Brain microvascular endothelial cell (primary cell): ENCODE data around the gene CMTM5.

Experiments used
- DNase-seq: peaks from one replicate; pipeline ENCODE4 v3.0.0-alpha.2; 2020
- H3K27ac ChIP-seq: fragments of 250-450 bp; sonication (Bioruptor Pico); 2 replicates; pipeline ENCODE4 v1.5.1; 2020; ENCODE audit warnings: mild to moderate bottlenecking, moderate library complexity
- H3K27me3 ChIP-seq: fragments of 250-450 bp; sonication (Bioruptor Pico); replicated peaks from 2 replicates; pipeline ENCODE4 v1.5.1; 2020; ENCODE audit warnings: mild to moderate bottlenecking
- H3K36me3 ChIP-seq: fragments of 250-450 bp; sonication (Bioruptor Pico); replicated peaks from 2 replicates; pipeline ENCODE4 v1.5.1; 2020; ENCODE audit warnings: mild to moderate bottlenecking
- H3K4me3 ChIP-seq: 2 replicates; pipeline ENCODE4 v1.5.1; 2011; ENCODE audit warnings: low read depth, mild to moderate bottlenecking, control low read depth, low read length, moderate library complexity
- in situ Hi-C: cut with HindIII; loops from 2 replicates; pipeline ENCODE4 v1.10.0; 2017; ENCODE audit warnings: low sequenced_read_pairs, low pct_ligation_motif_present
- TF ChIP-seq, protein P1 (sequence below): IDR thresholded peaks from 2 replicates; pipeline ENCODE4 v1.5.1; 2011; ENCODE audit warnings: low read depth, mild to moderate bottlenecking, moderate library complexity, low read length, control low read depth, inconsistent platforms; ENCODE audit errors: missing control alignments

The CMTM5 gene

DNA sequence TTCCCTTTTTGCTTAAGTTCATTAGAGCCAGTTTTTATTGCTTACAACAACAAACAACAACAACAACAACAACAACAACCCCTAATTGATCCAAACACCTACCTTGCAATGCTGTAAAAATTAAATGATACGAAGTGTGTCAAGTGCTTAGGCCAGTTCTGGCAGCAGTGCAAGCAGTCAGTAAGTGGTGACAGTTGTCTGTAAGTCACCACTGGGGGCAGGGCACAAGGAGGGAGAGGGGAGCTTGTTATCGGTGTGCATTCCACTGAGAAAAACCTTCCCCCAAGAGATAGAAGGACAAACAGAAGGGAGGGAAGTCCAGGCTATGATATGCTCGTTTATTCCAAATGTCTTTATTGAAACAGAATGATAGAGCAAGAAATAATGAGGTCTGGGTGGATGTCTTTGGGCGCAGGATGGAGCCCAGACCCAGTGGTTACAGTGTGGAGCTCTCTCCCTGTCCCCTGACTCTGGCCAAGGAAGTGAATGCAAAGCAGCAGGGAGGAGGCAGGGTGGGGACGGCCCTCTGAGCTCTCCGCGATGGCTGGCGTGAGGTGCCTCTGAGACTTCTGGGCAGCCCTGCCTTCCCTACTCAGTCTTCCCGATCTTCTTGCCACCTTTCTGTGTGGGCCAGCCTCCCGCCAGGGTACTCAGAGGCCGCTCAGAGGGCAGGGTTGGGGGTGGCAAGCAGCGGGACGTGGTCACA lies 30.7 kb upstream of the CMTM5 start:
- Histone ChIP-seq H3K27ac (no peak overlapping the region), H3K4me3 (no peak overlapping the region), H3K36me3 (no peaks in the 10 kb centered on the region), H3K27me3 (no peaks in the 10 kb centered on the region)
- no peak for DNase-seq
- in situ Hi-C loops = no loop called here
- TF ChIP-seq, protein P1, sequence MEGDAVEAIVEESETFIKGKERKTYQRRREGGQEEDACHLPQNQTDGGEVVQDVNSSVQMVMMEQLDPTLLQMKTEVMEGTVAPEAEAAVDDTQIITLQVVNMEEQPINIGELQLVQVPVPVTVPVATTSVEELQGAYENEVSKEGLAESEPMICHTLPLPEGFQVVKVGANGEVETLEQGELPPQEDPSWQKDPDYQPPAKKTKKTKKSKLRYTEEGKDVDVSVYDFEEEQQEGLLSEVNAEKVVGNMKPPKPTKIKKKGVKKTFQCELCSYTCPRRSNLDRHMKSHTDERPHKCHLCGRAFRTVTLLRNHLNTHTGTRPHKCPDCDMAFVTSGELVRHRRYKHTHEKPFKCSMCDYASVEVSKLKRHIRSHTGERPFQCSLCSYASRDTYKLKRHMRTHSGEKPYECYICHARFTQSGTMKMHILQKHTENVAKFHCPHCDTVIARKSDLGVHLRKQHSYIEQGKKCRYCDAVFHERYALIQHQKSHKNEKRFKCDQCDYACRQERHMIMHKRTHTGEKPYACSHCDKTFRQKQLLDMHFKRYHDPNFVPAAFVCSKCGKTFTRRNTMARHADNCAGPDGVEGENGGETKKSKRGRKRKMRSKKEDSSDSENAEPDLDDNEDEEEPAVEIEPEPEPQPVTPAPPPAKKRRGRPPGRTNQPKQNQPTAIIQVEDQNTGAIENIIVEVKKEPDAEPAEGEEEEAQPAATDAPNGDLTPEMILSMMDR = no peak

DNA sequence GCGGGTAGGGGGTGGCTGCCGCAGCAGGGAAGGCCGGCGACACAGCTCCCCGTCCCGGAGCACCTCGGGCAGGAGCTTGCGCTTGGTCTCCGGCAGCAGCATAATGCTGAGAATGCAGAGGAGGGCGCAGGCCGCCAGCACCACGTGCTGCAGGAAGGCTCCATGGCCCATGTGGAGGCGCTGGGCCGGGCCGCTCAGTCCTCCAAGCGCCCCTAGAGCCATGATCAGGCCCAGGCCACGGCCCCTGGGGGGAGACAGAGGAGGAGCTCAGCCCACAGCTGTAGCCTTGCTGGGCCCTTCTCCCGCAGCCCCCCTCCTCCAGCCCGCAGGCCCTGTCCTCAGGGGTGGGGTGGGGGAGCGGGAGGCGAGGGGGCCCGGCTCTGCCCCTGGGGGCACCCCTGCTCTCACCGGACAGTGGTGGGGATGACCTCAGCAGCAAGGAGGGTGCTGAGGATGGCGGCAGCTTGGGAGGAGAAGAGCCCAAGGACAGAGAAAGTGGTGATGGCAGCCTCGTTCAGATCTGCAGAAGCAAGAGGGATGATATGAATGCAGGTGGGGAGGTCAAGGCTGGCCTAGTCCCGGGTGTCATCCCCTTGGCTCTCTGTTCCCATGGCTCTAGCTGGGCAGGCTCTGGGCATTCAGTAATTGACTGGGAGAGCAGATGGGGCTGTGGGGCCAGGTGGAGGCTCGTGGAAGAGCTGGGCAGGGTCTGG lies 30.0 kb upstream of the CMTM5 start:
- Histone ChIP-seq H3K36me3 (no peaks in the 10 kb centered on the region), H3K4me3 (no peak overlapping the region), H3K27ac (no peak overlapping the region), H3K27me3 (no peaks in the 10 kb centered on the region)
- in situ Hi-C loops = no loop called here
- TF ChIP-seq, protein P1 = no peak
- DNase-seq = no peak

DNA sequence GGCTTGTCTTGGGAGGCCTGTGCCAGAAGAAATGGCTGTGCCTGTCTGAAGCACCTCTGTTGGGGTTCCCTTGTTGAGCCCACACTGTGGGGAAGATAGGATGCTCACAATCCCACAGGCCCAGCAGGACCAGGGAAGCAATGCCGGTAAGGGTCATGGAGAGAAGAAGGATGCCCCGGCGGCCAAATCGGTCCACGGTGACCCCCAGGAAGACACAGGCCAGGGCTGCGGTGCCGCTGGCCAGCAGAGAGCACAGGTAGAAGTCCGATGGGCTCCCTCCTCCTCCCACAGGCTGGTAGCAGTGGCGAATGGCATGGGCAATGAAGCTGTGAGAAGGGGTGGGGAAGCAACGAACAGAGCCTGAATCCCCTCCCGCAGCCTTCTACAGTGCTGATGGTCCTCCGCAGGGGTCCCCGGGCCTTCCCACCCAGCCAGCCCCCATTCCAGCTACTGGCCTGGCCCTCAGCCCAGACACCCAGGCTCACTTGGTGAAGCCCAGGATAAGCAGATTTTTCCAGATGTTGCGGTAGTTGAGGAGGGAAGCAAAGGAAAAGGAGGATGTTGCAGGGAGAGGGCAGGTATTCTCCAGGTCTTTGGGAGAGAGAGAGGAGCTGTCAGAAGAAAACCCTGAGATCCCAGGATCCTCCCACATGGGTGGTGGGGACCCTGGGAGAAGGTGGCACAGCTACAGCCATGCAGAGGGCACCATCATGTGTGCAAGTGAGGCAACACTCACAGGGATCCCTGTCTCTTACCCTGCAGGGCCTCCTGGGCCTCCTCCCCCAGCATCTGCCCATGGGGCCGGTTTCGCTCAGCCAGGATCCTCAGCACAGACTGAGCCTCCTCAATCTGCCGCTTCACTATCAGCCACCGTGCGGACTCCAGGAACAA lies 29.2 kb upstream of the CMTM5 start:
- TF ChIP-seq, protein P1 = no peak
- Histone ChIP-seq H3K27ac (no peak overlapping the region), H3K27me3 (no peaks in the 10 kb centered on the region), H3K36me3 (no peaks in the 10 kb centered on the region), H3K4me3 (no peak overlapping the region)
- in situ Hi-C loops = no loop called here
- DNase-seq = no peak

DNA sequence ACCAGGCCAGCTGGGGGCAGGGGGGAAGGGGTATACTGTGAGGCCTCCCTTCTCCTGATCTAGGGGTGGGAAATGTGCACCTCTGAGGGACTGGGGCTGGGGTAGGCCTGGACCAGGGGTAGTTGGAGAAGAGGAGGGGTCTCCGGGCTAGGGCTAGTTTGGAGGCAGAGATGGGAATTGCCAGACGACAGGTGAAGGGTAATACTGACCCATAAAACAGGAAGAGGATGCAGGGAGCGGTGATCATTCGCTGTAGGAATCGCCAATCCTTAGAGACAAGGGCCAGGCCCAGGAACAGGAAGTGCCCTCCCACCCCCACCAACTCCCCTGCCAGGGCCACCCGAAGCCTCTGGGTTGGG lies 28.6 kb upstream of the CMTM5 start:
- TF ChIP-seq, protein P1 = no peak
- H3K36me3 ChIP-seq = no peaks in the 10 kb centered on the region
- no peaks in the 10 kb centered on the region for H3K27me3 ChIP-seq
- H3K4me3 ChIP-seq = no peak overlapping the region
- DNase-seq = no peak
- in situ Hi-C loops = no loop called here
- no peak overlapping the region for H3K27ac ChIP-seq

DNA sequence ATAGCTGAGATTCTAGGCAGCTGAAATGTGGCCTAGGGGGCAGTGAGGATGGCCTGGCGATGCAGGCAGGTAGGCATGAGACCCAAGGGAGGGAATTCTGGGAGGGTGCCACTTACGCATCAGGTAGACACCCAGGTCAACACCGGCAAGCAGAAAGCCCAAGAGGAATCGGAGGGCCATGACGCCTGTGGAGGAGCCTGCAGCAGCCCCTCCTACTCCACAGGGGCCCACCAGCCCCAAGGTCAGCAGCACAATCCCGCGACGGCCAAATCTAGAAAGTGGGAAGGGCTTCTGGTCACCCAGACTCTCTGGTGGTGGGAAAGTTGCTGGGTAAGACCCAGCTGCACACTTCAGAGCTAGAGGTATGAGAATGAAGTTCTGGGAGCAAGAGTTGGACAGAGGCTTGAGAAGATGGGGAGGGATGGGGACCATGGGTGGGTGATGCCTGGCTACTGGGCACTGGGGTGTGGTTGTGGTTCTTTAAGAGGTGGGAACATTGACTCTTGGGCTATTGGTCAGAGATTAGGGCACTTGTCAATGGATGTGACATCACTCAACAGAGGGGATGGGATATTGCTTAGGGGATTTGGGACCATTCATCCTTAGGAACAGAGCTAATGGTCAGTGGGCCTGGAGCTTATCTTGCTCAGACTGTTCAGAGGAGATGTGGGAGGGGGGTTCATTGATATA lies 27.5 kb upstream of the CMTM5 start:
- H3K36me3 ChIP-seq = no peaks in the 10 kb centered on the region
- no peak for DNase-seq
- no peak overlapping the region for H3K4me3 ChIP-seq
- no peaks in the 10 kb centered on the region for H3K27me3 ChIP-seq
- in situ Hi-C loops = no loop called here
- TF ChIP-seq, protein P1 = no peak
- H3K27ac ChIP-seq = no peak overlapping the region
